ENCODE measurements around the gene NFE2. TPM values are rescaled to one million over a fixed set of nuclear protein-coding genes. Genes with fewer than 3 reads are reported as not detected.

The NFE2 gene
- not detected in 2 replicates for total RNA-seq

DNA sequence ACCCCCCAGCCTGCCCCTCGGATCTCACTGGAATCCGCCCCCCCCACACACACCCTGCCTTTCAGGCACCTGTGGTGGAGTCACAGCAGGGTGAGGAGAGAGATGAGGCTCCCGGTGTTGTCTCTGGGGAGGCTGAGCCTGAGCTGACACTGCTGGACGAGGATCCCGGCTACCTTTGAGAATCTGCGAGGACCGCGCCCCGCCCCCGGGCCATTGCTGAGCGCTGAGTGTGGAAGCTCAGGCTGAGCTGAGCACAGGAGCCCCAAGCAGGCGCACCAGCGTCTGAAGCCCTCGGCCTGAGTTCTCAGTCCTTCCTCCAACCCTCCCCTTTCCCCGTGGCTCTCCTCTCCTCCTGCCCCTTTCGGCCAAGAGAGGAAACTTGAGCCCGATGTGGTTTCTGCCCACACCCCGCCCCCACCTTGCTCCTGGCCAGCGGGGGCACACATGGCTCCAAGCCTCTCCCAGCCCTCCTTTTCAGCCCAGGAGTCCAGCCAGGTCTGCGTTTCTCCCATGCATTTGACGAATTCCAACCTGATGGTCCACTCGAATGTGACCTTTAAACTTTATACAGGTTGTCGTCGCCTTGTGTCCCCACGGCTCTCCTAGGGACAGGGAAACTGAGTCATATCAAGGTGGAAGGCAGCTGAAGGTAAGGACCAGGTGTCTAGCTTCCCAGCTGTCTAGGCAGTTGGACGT lies at the start of gene NFE2:
Gene NFE2, minus strand, starts transcription at position 284 of the 696 bp plus-strand sequence. CDS start 5,767 bp downstream, outside the sequence.

GRCh38 chr12:54324617-54325441 lies 24.0 kb upstream of the NFE2 start, which contains the start of gene COPZ1:
Gene COPZ1, plus strand, starts transcription at chr12:54325131. Its CDS starts 33 bp downstream, at chr12:54325164.

DNA sequence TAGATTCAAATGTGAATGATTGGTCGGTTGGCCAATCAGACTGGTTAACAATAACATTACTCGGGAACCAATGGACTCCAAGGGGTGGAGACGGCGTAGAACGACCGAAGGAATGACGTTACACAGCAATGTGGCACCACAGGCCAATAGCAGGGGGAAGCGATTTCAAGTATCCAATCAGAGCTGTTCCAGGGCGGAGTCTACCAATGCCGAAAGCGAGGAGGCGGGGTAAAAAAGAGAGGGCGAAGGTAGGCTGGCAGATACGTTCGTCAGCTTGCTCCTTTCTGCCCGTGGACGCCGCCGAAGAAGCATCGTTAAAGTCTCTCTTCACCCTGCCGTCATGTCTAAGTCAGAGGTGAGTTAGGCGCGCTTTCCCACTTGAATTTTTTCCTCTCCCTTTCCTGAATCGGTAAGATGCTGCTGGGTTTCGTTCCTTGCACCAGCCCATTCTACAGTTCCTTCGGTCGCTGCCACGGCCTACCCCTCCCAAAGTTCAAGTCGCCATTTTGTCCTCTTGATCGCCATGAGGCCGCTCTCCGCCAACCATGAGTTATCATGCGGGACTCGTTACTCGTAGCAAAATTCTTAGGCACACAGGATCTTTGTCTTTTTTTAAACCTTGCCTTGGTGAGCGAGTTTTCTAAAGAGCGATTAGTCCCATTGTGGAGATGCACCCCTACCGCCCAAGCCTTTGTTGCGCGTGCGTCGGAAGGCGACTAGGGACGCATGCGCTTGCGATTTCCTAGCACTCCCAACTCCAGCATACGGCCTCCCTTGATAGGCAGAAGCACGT lies 20.2 kb downstream of the NFE2 start, which contains the start of gene HNRNPA1:
Gene HNRNPA1, plus strand, starts transcription at position 259 of the 793 bp plus-strand sequence. Its CDS starts 82 bp downstream, at position 341.

GRCh38 chr12:54279632-54280467 lies 21.0 kb downstream of the NFE2 start, which contains the start of gene CBX5:
Gene CBX5, minus strand, starts transcription at chr12:54280122. Its CDS starts 22,472 bp downstream, at chr12:54257650.

Other genes starting within 250 kb of the NFE2 start
- not detected in 2 replicates for gene HOXC4, start 247.2 kb downstream of the NFE2 start, total RNA-seq
- gene SMUG1, start 112.0 kb downstream of the NFE2 start, total RNA-seq, result 32.5 and 49.6 TPM in 2 replicates
- gene CBX5, start 20.9 kb downstream of the NFE2 start, total RNA-seq, result 30.5 and 45.4 TPM in 2 replicates
- 550 and 607 TPM in 2 replicates for gene HNRNPA1, start 20.3 kb downstream of the NFE2 start, total RNA-seq
- 114 and 170 TPM in 2 replicates for gene COPZ1, start 24.1 kb upstream of the NFE2 start, total RNA-seq
- not detected in 2 replicates for gene GPR84, start 63.5 kb upstream of the NFE2 start, total RNA-seq
- gene ZNF385A, start 83.7 kb upstream of the NFE2 start, total RNA-seq, result 33.3 and 52.3 TPM in 2 replicates
- gene ITGA5, start 118.3 kb upstream of the NFE2 start, total RNA-seq, result 73.7 and 91.3 TPM in 2 replicates
- not detected in 2 replicates for gene GTSF1, start 172.6 kb upstream of the NFE2 start, total RNA-seq
- gene NCKAP1L, start 196.7 kb upstream of the NFE2 start, total RNA-seq, result 0.05 TPM in 1 of 2 replicates, not detected in the other
- not detected in 2 replicates for gene PDE1B, start 248.6 kb upstream of the NFE2 start, total RNA-seq